Ovary (tissue), 9 donors: Measurements from ENCODE around the gene GRK5. TPM values are rescaled to one million over a fixed set of nuclear protein-coding genes. Genes with fewer than 3 reads are reported as not detected.

Source experiments
- DNase-seq, 5 donors: peaks; one replicate each; pipeline ENCODE4 v3.0.0-alpha.2; 2019 to 2020
- H3K27ac ChIP-seq, 2 donors: fragments of 200-600 bp; one replicate each; pipeline versions ENCODE4 v1.5.1 to v1.8.0; 2019 to 2022
- H3K27me3 ChIP-seq: fragments of 200-600 bp; one replicate; pipeline ENCODE4 v1.8.0; 2022
- H3K36me3 ChIP-seq: fragments of 200-600 bp; sonication (generic); one replicate; pipeline ENCODE4 v1.5.1; 2019
- H3K4me1 ChIP-seq: one replicate; pipeline ENCODE4 v1.8.1; 2013; ENCODE audit warnings: mild to moderate bottlenecking, moderate library complexity; ENCODE audit not compliant: insufficient read depth
- H3K4me3 ChIP-seq: fragments of 200-600 bp; sonication (generic); one replicate; pipeline ENCODE4 v1.5.1; 2017
- H3K9me3 ChIP-seq, 2 donors: fragments of 200-600 bp in 1 of 2; sonication (generic) in 1 of 2; one replicate each; pipeline versions ENCODE4 v1.5.1 to v1.8.1; 2013 to 2019; ENCODE audit warnings: mild to moderate bottlenecking in 1 of 2, moderate library complexity in 1 of 2
- EP300 ChIP-seq: sonication (generic); formaldehyde crosslinking; IDR thresholded peaks from one replicate; pipeline ENCODE4 v1.6.1; 2017; ENCODE audit warnings: antibody characterized with exemption
- POLR2A ChIP-seq: fragments of 450-650 bp; IDR thresholded peaks from one replicate; pipeline ENCODE4 v1.6.1; 2017; ENCODE audit warnings: antibody characterized with exemption, mild to moderate bottlenecking, moderate library complexity
- WGBS, 3 donors: extraction: QIAGEN DNeasy Blood & Tissue Kit in 1 of 3; methylation state at CpG; one replicate each; pipeline versions ENCODE4 v1.1.5 to v1.1.7; 2013 to 2017; 5-methylcytosine and 5-hydroxymethylcytosine counted together
- intact Hi-C, 4 donors: fragments of 100-400 bp; cut with DNase I; formaldehyde crosslinking; loops; one replicate each; pipeline versions ENCODE4 v1.11.0 to v1.15.1; 2022 to 2023
- polyA plus RNA-seq, 2 donors: library from polyadenylated mRNA; stranded (reverse); fragments of 200-250 nt in 1 of 2; fragments of 350-450 nt in 1 of 2; fragmentation: Illumina TruSeq in 1 of 2; extraction: RNeasy Lipid Tissue Mini Kit (QIAGEN cat#74804) in 1 of 2; gene quantifications; one replicate each; pipeline ENCODE4 v1.2.3, GENCODE V29; 2013 to 2014
- total RNA-seq, 7 donors: library from RNA; depleted of rRNA in 2 of 7; stranded (reverse); fragments of >200 nt in 2 of 7; fragmentation: NEBNext Ultra II Directional in 3 of 7; extraction: Animal tissue kit (Norgen Biotek cat#: 25700) in 3 of 7; gene quantifications; one replicate each; pipeline versions ENCODE4 v1.1.0 to v1.2.4, GENCODE V29; 2016 to 2023
- TF ChIP-seq, protein P1 (sequence below), 3 donors: fragments of 450-650 bp in 2 of 3; fragments of 200-600 bp in 1 of 3; IDR thresholded peaks; one replicate each; pipeline versions ENCODE4 v1.5.1 to v1.8.0; 2016 to 2022; ENCODE audit warnings: antibody characterized with exemption in 3 of 3, mild to moderate bottlenecking in 1 of 3
- donor health status: DM: no; HTN: no; CAD: no; lungs with moderate emphysema.
- donor health status: DM: no; HTN: no; CAD: no.
- donor health status: Bipolar disorder and iron deficiency.
- donor health status: DM: yes; HTN: yes; CAD: no.
- donor health status: DM: no; HTN: no; CAD: no.
- donor health status: DM: yes; HTN: yes; CAD: no.

GRK5 gene
- total and polyA plus RNA-seq, 9 donors = 10.0 to 115 (median 38.2) TPM

DNA sequence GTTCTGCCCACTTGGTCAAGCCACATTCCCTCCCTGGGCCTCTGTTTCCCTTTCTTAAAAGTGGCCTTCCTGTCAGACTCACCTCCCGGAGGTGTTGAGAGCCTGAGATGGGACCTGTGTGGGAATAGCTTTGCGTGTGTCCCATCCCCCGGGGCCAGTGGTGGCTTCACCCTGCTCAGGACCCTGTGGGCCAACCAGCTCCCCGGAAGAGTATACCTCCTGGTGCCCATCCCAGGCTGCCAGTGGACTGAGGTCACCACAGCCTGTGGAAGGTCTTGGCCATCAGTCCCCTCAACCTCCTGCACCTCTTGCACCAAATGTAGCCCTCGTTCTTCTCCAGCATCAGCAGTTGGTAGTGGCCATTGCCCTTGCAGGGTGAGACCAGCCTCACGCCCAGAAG lies 190.0 kb downstream of the GRK5 start:
- no peaks in the 10 kb centered on the region for H3K27me3 ChIP-seq
- H3K4me3 ChIP-seq = no peak overlapping the region
- WGBS, 3 donors = 92 to 96% (median 95%) methylated on average over 6 of the region's 6 CpGs
- H3K4me1 ChIP-seq = peaks cover 15% of the 10 kb centered on the region
- no peak overlapping the region for H3K27ac ChIP-seq
- intact Hi-C loops = no loop called here
- TF ChIP-seq, protein P1, sequence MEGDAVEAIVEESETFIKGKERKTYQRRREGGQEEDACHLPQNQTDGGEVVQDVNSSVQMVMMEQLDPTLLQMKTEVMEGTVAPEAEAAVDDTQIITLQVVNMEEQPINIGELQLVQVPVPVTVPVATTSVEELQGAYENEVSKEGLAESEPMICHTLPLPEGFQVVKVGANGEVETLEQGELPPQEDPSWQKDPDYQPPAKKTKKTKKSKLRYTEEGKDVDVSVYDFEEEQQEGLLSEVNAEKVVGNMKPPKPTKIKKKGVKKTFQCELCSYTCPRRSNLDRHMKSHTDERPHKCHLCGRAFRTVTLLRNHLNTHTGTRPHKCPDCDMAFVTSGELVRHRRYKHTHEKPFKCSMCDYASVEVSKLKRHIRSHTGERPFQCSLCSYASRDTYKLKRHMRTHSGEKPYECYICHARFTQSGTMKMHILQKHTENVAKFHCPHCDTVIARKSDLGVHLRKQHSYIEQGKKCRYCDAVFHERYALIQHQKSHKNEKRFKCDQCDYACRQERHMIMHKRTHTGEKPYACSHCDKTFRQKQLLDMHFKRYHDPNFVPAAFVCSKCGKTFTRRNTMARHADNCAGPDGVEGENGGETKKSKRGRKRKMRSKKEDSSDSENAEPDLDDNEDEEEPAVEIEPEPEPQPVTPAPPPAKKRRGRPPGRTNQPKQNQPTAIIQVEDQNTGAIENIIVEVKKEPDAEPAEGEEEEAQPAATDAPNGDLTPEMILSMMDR (IDR thresholded peaks at IDR 0.05) = no peak
- no peak for TF ChIP-seq EP300
- TF ChIP-seq POLR2A = no peak
- H3K36me3 ChIP-seq = no peaks in the 10 kb centered on the region
- DNase-seq = no peak
- H3K9me3 ChIP-seq = no peaks in the 10 kb centered on the region

DNA sequence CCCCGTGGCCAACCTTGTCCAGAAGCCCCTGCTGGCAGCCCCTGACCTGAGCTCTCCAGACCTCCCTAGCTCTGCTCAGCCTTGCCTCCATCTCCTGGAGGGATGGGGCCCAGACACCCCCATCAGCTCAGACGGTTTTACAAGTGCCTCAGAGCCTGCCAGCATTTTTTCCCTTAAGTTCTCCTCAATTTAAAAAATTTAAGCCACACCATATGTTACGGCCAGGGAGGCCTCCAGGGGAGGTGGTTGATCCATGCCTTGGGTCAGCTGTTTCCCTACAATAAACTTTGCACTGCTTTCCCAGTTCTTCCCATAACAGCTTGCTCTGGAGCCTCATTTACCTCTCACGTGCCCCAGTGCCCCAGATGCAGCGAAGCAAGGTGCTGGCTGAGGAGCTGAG lies 191.6 kb downstream of the GRK5 start:
- Histone ChIP-seq H3K27ac (peak overlapping the region in 1 of 2 donors; percentile 17), H3K4me1 (peaks cover 15% of the 10 kb centered on the region), H3K9me3 (no peaks in the 10 kb centered on the region), H3K36me3 (no peaks in the 10 kb centered on the region), H3K27me3 (no peaks in the 10 kb centered on the region), H3K4me3 (no peak overlapping the region)
- TF ChIP-seq, protein P1 (IDR thresholded peaks at IDR 0.05) = no peak
- TF ChIP-seq EP300 (no peak), POLR2A (no peak)
- no peak for DNase-seq
- whole genome bisulfite sequencing, 3 donors = 61 to 69% (median 67%) methylated on average over 5 of the region's 5 CpGs
- intact Hi-C loops = no loop called here

DNA sequence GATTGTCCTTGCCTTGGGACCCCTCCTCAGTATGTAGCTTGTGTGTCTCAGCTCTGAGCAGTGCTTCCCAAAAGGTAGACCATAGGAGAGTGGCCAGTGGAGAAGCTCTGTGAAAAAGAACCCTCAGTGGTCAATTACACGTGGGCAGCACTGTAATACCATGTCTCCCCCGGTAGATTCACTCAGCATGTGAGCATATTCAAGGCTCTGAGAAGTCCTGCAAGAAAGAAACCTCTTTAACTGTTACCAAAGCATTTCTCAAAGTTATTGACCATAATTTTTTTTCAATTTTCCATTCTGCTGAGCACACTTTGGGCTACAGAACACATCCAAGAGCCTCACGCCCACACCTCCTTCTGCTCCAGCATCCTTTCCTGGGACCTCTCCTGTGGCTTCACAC lies 192.1 kb downstream of the GRK5 start:
- Histone ChIP-seq H3K9me3 (no peaks in the 10 kb centered on the region), H3K27ac (peak overlapping the region in 1 of 2 donors; percentile 17), H3K4me3 (no peak overlapping the region), H3K36me3 (no peaks in the 10 kb centered on the region), H3K4me1 (peaks cover 15% of the 10 kb centered on the region), H3K27me3 (no peaks in the 10 kb centered on the region)
- intact Hi-C loops = no loop called here
- no peak for DNase-seq
- TF ChIP-seq, protein P1 (IDR thresholded peaks at IDR 0.05) = no peak
- TF ChIP-seq POLR2A (no peak), EP300 (no peak)
- WGBS, 3 donors = 89 to 91% (median 90%) methylated on average over 3 of the region's 3 CpGs

- TF ChIP-seq EP300 (no peak), POLR2A (peak; percentile 9)
- Histone ChIP-seq H3K27me3 (no peaks in the 10 kb centered on the region), H3K4me1 (peaks cover 14% of the 10 kb centered on the region), H3K4me3 (no peak overlapping the region), H3K27ac (peak overlapping the region; percentile 40 to 75), H3K9me3 (no peaks in the 10 kb centered on the region), H3K36me3 (no peaks in the 10 kb centered on the region)
- peak; percentile 70 to 84 (median 74) for DNase-seq
- WGBS, 3 donors = 19 to 36% (median 21%) methylated on average over 14 of the region's 14 CpGs
- intact Hi-C loops = no loop called here
Measured at GRCh38 chr10:119401671-119402395, 194.5 kb downstream of the GRK5 start.

DNA sequence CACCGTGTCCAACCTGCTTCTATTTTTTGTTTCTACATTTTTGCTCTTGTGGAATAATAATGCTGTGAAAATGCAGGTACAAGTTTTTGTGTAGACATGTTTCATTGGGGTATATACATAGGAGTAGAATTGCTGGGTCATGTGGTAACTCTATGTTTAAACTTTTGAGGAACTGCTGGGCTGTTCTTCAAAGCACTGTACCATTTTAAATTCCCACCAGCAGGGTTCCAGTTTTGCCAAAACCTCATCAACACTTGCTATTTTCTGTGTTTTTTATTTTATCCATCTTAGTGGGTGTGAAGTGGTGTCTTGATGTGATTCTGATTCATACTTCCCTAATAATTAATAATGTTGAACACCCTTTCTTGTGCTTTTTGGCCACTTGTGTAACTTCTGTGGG lies 196.6 kb downstream of the GRK5 start:
- H3K36me3 ChIP-seq = no peaks in the 10 kb centered on the region
- no peaks in the 10 kb centered on the region for H3K27me3 ChIP-seq
- no peaks in the 10 kb centered on the region for H3K9me3 ChIP-seq
- H3K27ac ChIP-seq = no peak overlapping the region
- peaks cover 13% of the 10 kb centered on the region for H3K4me1 ChIP-seq
- DNase-seq = no peak
- no peak for TF ChIP-seq POLR2A
- TF ChIP-seq, protein P1 (IDR thresholded peaks at IDR 0.05) = no peak
- TF ChIP-seq EP300 = no peak
- intact Hi-C loops = no loop called here
- no peak overlapping the region for H3K4me3 ChIP-seq
- WGBS, 3 donors = 97 to 100% (median 97%) methylated on average over 1 of the region's 1 CpG
